Measurements from ENCODE around the gene ARV1.

- no peak for TF ChIP-seq EZH2 (IDR thresholded peaks at IDR 0.05; ENCODE audit: borderline replicate concordance, low read length)
- no peak for TF ChIP-seq CTCF (conservative IDR thresholded peaks at IDR 0.05 in 1 of 2, IDR thresholded peaks at IDR 0.05 in 1 of 2; ENCODE audit: extremely low read depth in 1 of 2, insufficient read depth in 1 of 2, low read depth in 1 of 2, low read length in 2 of 2)
Measured at GRCh38 chr1:230958370-230958769, 20.5 kb upstream of the ARV1 start.
